RWPE2 (cell line): Measurements from ENCODE around the gene CIBAR2.

ENCODE experiments used
- ATAC-seq: fragments of 200-7000 bp; cut with Tn5 transposase; 3 replicates; pipeline ENCODE4 v1.9.1; 2021; ENCODE audit warnings: low read depth
- DNase-seq: peaks from one replicate; pipeline ENCODE4 v3.0.0-alpha.2; 2020; ENCODE audit warnings: low spot score
- H3K27ac ChIP-seq: fragments of 450-650 bp; 2 replicates; pipeline ENCODE4 v1.5.1; 2017; ENCODE audit warnings: mild to moderate bottlenecking; ENCODE audit not compliant: poor library complexity, severe bottlenecking
- H3K27me3 ChIP-seq: fragments of 250-450 bp; sonication (Bioruptor Pico); 2 replicates; pipeline ENCODE4 v1.5.1; 2021; ENCODE audit warnings: mild to moderate bottlenecking, moderate library complexity; ENCODE audit not compliant: insufficient read depth, poor library complexity, severe bottlenecking
- H3K36me3 ChIP-seq: fragments of 250-450 bp; sonication (Bioruptor Pico); 2 replicates; pipeline ENCODE4 v1.5.1; 2020; ENCODE audit warnings: low read depth, mild to moderate bottlenecking, moderate library complexity
- H3K4me1 ChIP-seq: fragments of 250-450 bp; sonication (Bioruptor Pico); 2 replicates; pipeline ENCODE4 v1.5.1; 2021; ENCODE audit warnings: mild to moderate bottlenecking, moderate library complexity; ENCODE audit not compliant: insufficient read depth, poor library complexity, severe bottlenecking
- H3K4me3 ChIP-seq: fragments of 250-450 bp; sonication (Bioruptor Pico); 2 replicates; pipeline ENCODE4 v1.5.1; 2021; ENCODE audit warnings: mild to moderate bottlenecking, moderate library complexity; ENCODE audit not compliant: severe bottlenecking
- H3K9me3 ChIP-seq: fragments of 250-450 bp; sonication (Bioruptor Pico); 2 replicates; pipeline ENCODE4 v1.5.1; 2021; ENCODE audit warnings: mild to moderate bottlenecking, moderate library complexity; ENCODE audit not compliant: severe bottlenecking
- TF ChIP-seq, protein P1 (sequence below): fragments of 450-650 bp; IDR thresholded peaks from one replicate; pipeline ENCODE4 v1.5.1; 2017; ENCODE audit warnings: mild to moderate bottlenecking, moderate library complexity; ENCODE audit not compliant: poor library complexity, severe bottlenecking

The CIBAR2 gene

GRCh38 chr16:85052536-85052935, 59.7 kb downstream of the CIBAR2 start:
- Histone ChIP-seq H3K36me3 (no peaks in the 10 kb centered on the region), H3K4me3 (no peak overlapping the region), H3K27ac (no peak overlapping the region), H3K9me3 (no peaks in the 10 kb centered on the region), H3K4me1 (no peaks in the 10 kb centered on the region), H3K27me3 (no peaks in the 10 kb centered on the region)
- ATAC-seq (no peak), DNase-seq (no peak)
- TF ChIP-seq, protein P1, sequence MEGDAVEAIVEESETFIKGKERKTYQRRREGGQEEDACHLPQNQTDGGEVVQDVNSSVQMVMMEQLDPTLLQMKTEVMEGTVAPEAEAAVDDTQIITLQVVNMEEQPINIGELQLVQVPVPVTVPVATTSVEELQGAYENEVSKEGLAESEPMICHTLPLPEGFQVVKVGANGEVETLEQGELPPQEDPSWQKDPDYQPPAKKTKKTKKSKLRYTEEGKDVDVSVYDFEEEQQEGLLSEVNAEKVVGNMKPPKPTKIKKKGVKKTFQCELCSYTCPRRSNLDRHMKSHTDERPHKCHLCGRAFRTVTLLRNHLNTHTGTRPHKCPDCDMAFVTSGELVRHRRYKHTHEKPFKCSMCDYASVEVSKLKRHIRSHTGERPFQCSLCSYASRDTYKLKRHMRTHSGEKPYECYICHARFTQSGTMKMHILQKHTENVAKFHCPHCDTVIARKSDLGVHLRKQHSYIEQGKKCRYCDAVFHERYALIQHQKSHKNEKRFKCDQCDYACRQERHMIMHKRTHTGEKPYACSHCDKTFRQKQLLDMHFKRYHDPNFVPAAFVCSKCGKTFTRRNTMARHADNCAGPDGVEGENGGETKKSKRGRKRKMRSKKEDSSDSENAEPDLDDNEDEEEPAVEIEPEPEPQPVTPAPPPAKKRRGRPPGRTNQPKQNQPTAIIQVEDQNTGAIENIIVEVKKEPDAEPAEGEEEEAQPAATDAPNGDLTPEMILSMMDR, result no peak

DNA sequence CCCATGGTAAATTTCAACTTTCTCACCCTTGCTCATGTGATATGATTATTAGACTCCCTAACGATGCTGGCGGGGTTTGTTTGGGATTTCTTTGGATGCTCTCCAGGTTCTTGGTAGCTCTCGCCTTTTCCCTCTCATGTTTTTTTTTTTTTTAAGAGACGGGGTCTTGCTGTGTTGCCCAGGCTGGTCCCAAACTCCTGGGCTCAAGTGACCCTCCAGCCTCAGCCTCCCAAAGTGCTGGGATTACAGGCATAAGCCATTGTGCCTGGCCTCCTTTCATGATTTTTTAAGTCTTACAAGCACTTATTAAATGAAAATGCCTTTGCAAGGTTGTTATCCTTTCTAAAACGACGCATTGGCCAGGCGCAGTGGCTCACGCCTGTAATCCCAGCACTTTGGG, 60.6 kb downstream of the CIBAR2 start:
- Histone ChIP-seq H3K4me1 (no peaks in the 10 kb centered on the region), H3K9me3 (no peaks in the 10 kb centered on the region), H3K4me3 (no peak overlapping the region), H3K36me3 (no peaks in the 10 kb centered on the region), H3K27me3 (no peaks in the 10 kb centered on the region), H3K27ac (no peak overlapping the region)
- TF ChIP-seq, protein P1, result no peak
- DNase-seq, result no peak
- ATAC-seq, result no peak

DNA sequence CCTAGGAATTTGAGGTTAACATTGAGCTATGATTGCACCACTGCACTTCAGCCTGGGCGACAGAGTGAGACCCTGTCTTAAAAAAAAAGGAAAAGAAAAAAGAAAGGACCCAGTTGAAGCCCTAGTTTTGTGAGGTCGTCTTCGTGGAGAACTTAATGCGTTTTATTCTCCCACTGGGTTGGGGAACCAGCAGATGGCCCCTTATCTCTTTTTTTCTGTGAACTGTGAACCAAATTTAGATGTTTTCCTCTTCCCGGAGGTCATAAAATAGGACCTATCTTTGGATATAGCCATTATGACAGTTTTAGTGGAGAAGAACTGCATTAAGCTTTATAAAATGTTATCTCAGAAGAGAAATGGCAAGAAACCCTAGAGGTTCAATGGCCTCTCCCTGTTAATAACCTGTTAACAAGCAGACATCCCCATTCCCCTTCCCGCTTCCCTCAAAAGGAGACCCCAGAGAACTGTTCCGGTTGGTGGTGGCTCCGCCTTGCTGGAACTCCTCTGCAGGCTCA, 61.1 kb downstream of the CIBAR2 start:
- ATAC-seq (no peak), DNase-seq (no peak)
- H3K9me3 ChIP-seq, result no peaks in the 10 kb centered on the region
- no peak overlapping the region for H3K4me3 ChIP-seq
- H3K27ac ChIP-seq, result no peak overlapping the region
- TF ChIP-seq, protein P1, result no peak
- H3K36me3 ChIP-seq, result no peaks in the 10 kb centered on the region
- H3K4me1 ChIP-seq, result no peaks in the 10 kb centered on the region
- no peaks in the 10 kb centered on the region for H3K27me3 ChIP-seq

- no peak overlapping the region for H3K4me3 ChIP-seq
- H3K9me3 ChIP-seq, result no peaks in the 10 kb centered on the region
- TF ChIP-seq, protein P1, result no peak
- no peaks in the 10 kb centered on the region for H3K27me3 ChIP-seq
- H3K36me3 ChIP-seq, result no peaks in the 10 kb centered on the region
- no peak for ATAC-seq
- no peak overlapping the region for H3K27ac ChIP-seq
- H3K4me1 ChIP-seq, result no peaks in the 10 kb centered on the region
- DNase-seq, result no peak
These were observed 62.5 kb downstream of the CIBAR2 start for GRCh38 chr16:85049706-85050305.

DNA sequence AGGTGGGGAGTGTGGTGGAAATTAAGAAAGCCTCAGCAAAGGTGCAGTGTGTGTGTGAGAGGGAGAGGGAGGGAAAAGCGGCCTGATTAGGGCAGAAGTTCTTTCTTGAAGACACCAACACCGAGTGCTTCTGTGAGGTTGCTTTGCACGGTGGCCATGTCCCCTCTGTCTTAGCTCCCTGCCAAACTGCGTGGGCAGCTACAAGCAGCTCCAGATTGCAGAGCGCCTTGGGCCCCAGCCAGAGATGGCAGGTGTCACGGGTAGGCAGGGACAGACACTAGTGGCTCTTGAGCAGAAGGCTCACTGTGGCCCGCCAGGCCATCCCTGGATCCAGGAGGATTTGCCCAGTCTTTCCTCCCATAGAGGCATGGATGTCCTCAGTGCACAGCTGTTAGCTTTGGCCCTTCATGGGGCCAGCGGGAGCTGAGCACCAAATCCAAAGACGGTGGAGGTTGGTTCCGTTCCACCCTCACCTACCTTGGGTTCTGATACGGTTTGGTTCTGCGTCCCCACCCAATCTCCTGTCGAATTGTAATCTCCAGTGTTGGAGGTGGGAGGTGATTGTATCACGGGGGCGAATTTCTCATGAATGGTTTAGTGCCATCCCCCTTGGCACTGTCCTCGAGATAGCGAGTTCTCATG, 63.2 kb downstream of the CIBAR2 start:
- no peaks in the 10 kb centered on the region for H3K36me3 ChIP-seq
- no peak overlapping the region for H3K27ac ChIP-seq
- DNase-seq (no peak), ATAC-seq (no peak)
- no peaks in the 10 kb centered on the region for H3K27me3 ChIP-seq
- TF ChIP-seq, protein P1, result no peak
- no peaks in the 10 kb centered on the region for H3K4me1 ChIP-seq
- no peak overlapping the region for H3K4me3 ChIP-seq
- no peaks in the 10 kb centered on the region for H3K9me3 ChIP-seq
